ENCODE measurements around the gene ICAM3.

- TF ChIP-seq EZH2 (IDR thresholded peaks at IDR 0.05) = no peak
- no peak for TF ChIP-seq POLR2AphosphoS5 (IDR thresholded peaks at IDR 0.05; ENCODE audit: borderline replicate concordance, low read depth, low read length)
- no peak for TF ChIP-seq FOXP2 (optimal IDR thresholded peaks at IDR 0.05; ENCODE audit: control extremely low read depth, extremely low read length, insufficient read depth)
These were observed 26.1 kb upstream of the ICAM3 start for GRCh38 chr19:10365518-10365917.
